HCT116 (cell line): ENCODE data around the gene DMD.

Experiments used
- EGR1 ChIP-seq: IDR thresholded peaks from 2 replicates; pipeline ENCODE4 v1.6.1; 2012; ENCODE audit warnings: low read depth
- EZH2 ChIP-seq: fragments of 200-600 bp; sonication (generic); IDR thresholded peaks from 2 replicates; pipeline ENCODE4 v1.6.1; 2017; ENCODE audit warnings: antibody characterized with exemption, mixed run types
- JUND ChIP-seq: IDR thresholded peaks from 2 replicates; pipeline ENCODE4 v1.6.1; 2012
- MAX ChIP-seq: IDR thresholded peaks from 2 replicates; pipeline ENCODE4 v1.6.1; 2012
- POLR2A ChIP-seq: IDR thresholded peaks from 2 replicates; pipeline ENCODE4 v1.7.0; 2011; ENCODE audit warnings: borderline replicate concordance; ENCODE audit not compliant: insufficient read depth, insufficient read length; ENCODE audit errors: extremely low read depth
- RAD21 ChIP-seq: IDR thresholded peaks from 2 replicates; pipeline ENCODE4 v1.6.1; 2012; ENCODE audit warnings: low read depth, mild to moderate bottlenecking
- REST ChIP-seq: IDR thresholded peaks from 2 replicates; pipeline ENCODE4 v1.6.1; 2012; ENCODE audit warnings: low read depth
- SIN3A ChIP-seq: IDR thresholded peaks from 2 replicates; pipeline ENCODE4 v1.6.1; 2012; ENCODE audit warnings: low read depth
- SRF ChIP-seq: IDR thresholded peaks from 2 replicates; pipeline ENCODE4 v1.6.1; 2012; ENCODE audit warnings: low read depth
- ZFX ChIP-seq: fragments of 450-650 bp; IDR thresholded peaks from 2 replicates; pipeline ENCODE4 v1.6.1; 2017
- TF ChIP-seq, protein P1 (sequence below), 3 experiments: fragments of 200-600 bp in 1 of 3; sonication (generic) in 1 of 3; IDR thresholded peaks in 2 of 3; conservative IDR thresholded peaks in 1 of 3; 2 replicates each; pipeline ENCODE4 v1.5.1; 2012 to 2017; ENCODE audit warnings: low read depth in 2 of 3, low read length in 2 of 3, antibody characterized with exemption in 1 of 3, borderline replicate concordance in 1 of 3, control low read depth in 1 of 3, mild to moderate bottlenecking in 1 of 3, mixed read lengths in 1 of 3, mixed run types in 1 of 3, moderate library complexity in 1 of 3; ENCODE audit not compliant: insufficient read depth in 1 of 3
- TF ChIP-seq, protein P2 (sequence below): IDR thresholded peaks from 2 replicates; pipeline ENCODE4 v1.6.1; 2011; ENCODE audit warnings: mild to moderate bottlenecking, low read length, moderate library complexity; ENCODE audit not compliant: insufficient replicate concordance; ENCODE audit errors: extremely low read depth

DNA sequence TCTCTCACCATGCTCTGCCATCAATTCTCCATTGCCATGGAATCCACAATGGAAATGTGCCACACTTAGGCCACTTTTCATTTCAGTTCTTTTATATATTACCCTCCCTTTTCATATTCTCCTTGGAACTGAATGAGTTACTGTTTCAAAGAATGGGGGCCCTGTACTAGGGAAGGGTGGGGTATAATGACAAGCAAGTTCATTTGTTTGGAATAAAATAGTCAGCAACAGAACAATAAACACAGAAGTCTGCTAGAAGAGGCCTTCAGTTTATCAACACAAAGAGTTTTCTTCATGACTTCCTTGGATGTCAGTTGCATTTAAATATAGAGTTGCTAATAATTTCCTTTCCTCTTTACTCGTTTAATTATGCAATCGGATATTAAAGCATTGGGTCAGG, 1661.2 kb downstream of the DMD start:
- TF ChIP-seq, protein P1, sequence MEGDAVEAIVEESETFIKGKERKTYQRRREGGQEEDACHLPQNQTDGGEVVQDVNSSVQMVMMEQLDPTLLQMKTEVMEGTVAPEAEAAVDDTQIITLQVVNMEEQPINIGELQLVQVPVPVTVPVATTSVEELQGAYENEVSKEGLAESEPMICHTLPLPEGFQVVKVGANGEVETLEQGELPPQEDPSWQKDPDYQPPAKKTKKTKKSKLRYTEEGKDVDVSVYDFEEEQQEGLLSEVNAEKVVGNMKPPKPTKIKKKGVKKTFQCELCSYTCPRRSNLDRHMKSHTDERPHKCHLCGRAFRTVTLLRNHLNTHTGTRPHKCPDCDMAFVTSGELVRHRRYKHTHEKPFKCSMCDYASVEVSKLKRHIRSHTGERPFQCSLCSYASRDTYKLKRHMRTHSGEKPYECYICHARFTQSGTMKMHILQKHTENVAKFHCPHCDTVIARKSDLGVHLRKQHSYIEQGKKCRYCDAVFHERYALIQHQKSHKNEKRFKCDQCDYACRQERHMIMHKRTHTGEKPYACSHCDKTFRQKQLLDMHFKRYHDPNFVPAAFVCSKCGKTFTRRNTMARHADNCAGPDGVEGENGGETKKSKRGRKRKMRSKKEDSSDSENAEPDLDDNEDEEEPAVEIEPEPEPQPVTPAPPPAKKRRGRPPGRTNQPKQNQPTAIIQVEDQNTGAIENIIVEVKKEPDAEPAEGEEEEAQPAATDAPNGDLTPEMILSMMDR (IDR thresholded peaks at IDR 0.05 in 2 of 3, conservative IDR thresholded peaks at IDR 0.05 in 1 of 3; ENCODE audit: borderline replicate concordance in 1 of 3, insufficient read depth in 1 of 3, low read depth in 2 of 3, low read length in 2 of 3), result no peak
- TF ChIP-seq MAX (no peak), RAD21 (no peak), POLR2A (no peak), REST (no peak), SRF (no peak), JUND (no peak), SIN3A (no peak), EGR1 (no peak), EZH2 (no peak), ZFX (no peak)
- TF ChIP-seq, protein P2, sequence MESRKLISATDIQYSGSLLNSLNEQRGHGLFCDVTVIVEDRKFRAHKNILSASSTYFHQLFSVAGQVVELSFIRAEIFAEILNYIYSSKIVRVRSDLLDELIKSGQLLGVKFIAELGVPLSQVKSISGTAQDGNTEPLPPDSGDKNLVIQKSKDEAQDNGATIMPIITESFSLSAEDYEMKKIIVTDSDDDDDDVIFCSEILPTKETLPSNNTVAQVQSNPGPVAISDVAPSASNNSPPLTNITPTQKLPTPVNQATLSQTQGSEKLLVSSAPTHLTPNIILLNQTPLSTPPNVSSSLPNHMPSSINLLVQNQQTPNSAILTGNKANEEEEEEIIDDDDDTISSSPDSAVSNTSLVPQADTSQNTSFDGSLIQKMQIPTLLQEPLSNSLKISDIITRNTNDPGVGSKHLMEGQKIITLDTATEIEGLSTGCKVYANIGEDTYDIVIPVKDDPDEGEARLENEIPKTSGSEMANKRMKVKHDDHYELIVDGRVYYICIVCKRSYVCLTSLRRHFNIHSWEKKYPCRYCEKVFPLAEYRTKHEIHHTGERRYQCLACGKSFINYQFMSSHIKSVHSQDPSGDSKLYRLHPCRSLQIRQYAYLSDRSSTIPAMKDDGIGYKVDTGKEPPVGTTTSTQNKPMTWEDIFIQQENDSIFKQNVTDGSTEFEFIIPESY, result no peak
